Panc1 (cell line): Measurements from ENCODE around the gene TAGLN2. TPM values are rescaled to one million over a fixed set of nuclear protein-coding genes. Genes with fewer than 3 reads are reported as not detected.

Source experiments
- ATAC-seq: fragments of 200-7000 bp; cut with Tn5 transposase; 2 replicates; pipeline ENCODE4 v1.9.1; 2020; ENCODE audit warnings: mild to moderate bottlenecking, moderate library complexity
- BruUV-seq: library from RNA; stranded (reverse); fragments of 400-500 nt; replicated peaks from 2 replicates; lab custom pipeline; 2021; lab: Mats Ljungman, UMichigan
- CTCF ChIA-PET: fragments of 300-600 bp; sonication (Branson Sonifier 250); formaldehyde crosslinking; loops from one replicate; lab custom pipeline; 2022; ENCODE audit warnings: antibody characterized with exemption; lab: Charles Lee
- POLR2A ChIA-PET: fragments of 300-600 bp; sonication (Branson Sonifier 250); formaldehyde crosslinking; loops from one replicate; lab custom pipeline; 2022; ENCODE audit warnings: antibody characterized with exemption; lab: Charles Lee
- DNase-seq: peaks from one replicate; pipeline ENCODE4 v3.0.0-alpha.2; 2010; ENCODE audit warnings: low read depth, low spot score
- H3K27ac ChIP-seq: 2 replicates; pipeline ENCODE4 v1.5.1; 2011; ENCODE audit warnings: mild to moderate bottlenecking, low read length, inconsistent platforms
- H3K27me3 ChIP-seq: fragments of 200-500 bp; sonication (Bioruptor generic); 2 replicates; pipeline ENCODE4 v1.6.0; 2014; ENCODE audit warnings: low read length, inconsistent platforms; ENCODE audit not compliant: control insufficient read depth, insufficient read depth
- H3K36me3 ChIP-seq: fragments of 200-500 bp; sonication (Bioruptor generic); 2 replicates; pipeline ENCODE4 v1.5.1; 2014; ENCODE audit warnings: inconsistent platforms, mild to moderate bottlenecking, low read length, moderate library complexity; ENCODE audit not compliant: control insufficient read depth, insufficient read depth
- H3K4me1 ChIP-seq: 2 replicates; pipeline ENCODE4 v1.5.1; 2011; ENCODE audit warnings: inconsistent platforms, mild to moderate bottlenecking, low read length, moderate library complexity; ENCODE audit not compliant: control insufficient read depth, insufficient read depth
- H3K4me3 ChIP-seq, 2 experiments: 2 replicates each; pipeline ENCODE4 v1.5.1; 2011 to 2012; ENCODE audit warnings: low read depth in 2 of 2, low read length in 2 of 2, mild to moderate bottlenecking in 2 of 2, inconsistent platforms in 1 of 2, moderate library complexity in 1 of 2
- H3K9me3 ChIP-seq: fragments of 200-500 bp; sonication (Bioruptor generic); 2 replicates; pipeline ENCODE4 v1.5.1; 2014; ENCODE audit warnings: low read depth, mild to moderate bottlenecking, inconsistent platforms, low read length, moderate library complexity; ENCODE audit not compliant: control insufficient read depth, insufficient read depth
- POLR2AphosphoS5 ChIP-seq: IDR thresholded peaks from 2 replicates; pipeline ENCODE4 v1.6.1; 2012; ENCODE audit warnings: mild to moderate bottlenecking, low read depth, low read length, moderate library complexity
- REST ChIP-seq, 2 experiments: IDR thresholded peaks; 2 replicates each; pipeline ENCODE4 v1.6.1; 2011 to 2012; ENCODE audit warnings: low read depth in 2 of 2, control low read depth in 1 of 2, low read length in 1 of 2, mild to moderate bottlenecking in 1 of 2, moderate library complexity in 1 of 2; ENCODE audit not compliant: insufficient read depth in 1 of 2
- SIN3A ChIP-seq: IDR thresholded peaks from 2 replicates; pipeline ENCODE4 v1.6.1; 2012; ENCODE audit warnings: low read depth, mild to moderate bottlenecking, low read length, moderate library complexity, borderline replicate concordance; ENCODE audit not compliant: insufficient read depth
- TCF7L2 ChIP-seq: IDR thresholded peaks from 2 replicates; pipeline ENCODE4 v1.6.1; 2011; ENCODE audit warnings: mild to moderate bottlenecking, low read depth, low read length, inconsistent platforms
- in situ Hi-C: cut with HindIII; loops from 2 replicates; pipeline ENCODE4 v1.10.0; 2016; ENCODE audit warnings: low sequenced_read_pairs, low pct_unique_long_range_greater_than_20kb
- intact Hi-C: fragments of 100-400 bp; cut with micrococcal nuclease; formaldehyde crosslinking; loops from one replicate; pipeline ENCODE4 v1.10.0; 2022; ENCODE audit not compliant: unreplicated experiment
- total RNA-seq: library from RNA; stranded (reverse); gene quantifications from one replicate; pipeline ENCODE4 v1.2.1, GENCODE V29; 2021; ENCODE audit not compliant: unreplicated experiment
- TF ChIP-seq, protein P1 (sequence below): fragments of 450-650 bp; IDR thresholded peaks from 2 replicates; pipeline ENCODE4 v1.5.1; 2017; ENCODE audit warnings: mild to moderate bottlenecking

TAGLN2 gene
- total RNA-seq, 1 experiment from 2014 or later, result 474 TPM

DNA sequence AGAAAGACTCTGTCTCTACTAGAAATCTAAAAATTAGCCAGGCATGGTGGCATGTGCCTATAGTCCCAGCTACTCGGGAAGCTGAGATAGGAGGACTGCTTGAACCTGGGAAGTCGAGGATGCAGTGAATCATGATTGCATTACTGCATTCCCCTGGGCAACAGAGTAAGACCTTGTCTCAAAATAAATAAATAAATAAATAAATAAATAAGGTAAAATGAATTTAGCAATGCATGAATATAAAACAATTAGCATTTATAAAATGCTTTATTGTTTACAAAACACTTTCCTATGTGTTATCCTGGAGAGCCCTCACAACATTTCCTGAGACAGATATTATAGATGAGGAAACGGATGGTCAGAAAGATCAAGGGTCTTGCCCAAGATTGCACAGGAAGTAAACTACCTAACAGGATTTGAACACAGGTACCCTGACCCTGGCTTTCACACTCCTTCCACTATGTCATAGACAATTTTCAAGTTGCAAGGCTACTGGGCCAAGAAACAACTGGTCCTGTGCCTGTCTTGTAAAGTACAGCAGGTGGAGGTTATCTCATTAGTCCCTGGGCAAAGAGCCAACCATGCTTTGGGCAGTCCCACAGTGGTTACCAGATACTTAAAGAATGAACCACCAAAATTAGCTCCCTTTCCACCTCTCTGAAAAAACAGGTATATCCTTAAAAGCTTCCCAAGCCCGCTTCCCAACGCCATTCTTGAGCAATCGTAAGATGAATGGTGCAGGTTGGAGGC is 47.4 kb downstream of the TAGLN2 start:
- no peak overlapping the region for H3K4me3 ChIP-seq
- no peaks in the 10 kb centered on the region for H3K4me1 ChIP-seq
- H3K27ac ChIP-seq, result no peak overlapping the region
- intact Hi-C loops, result no loop called here
- BruUV-seq, result no TSS peak
- POLR2A ChIA-PET, result no interaction called here
- TF ChIP-seq POLR2AphosphoS5 (no peak), SIN3A (no peak), TCF7L2 (no peak), REST (IDR thresholded peaks at IDR 0.05; ENCODE audit: insufficient read depth in 1 of 2, low read depth in 2 of 2, low read length in 1 of 2) (no peak)
- TF ChIP-seq, protein P1, sequence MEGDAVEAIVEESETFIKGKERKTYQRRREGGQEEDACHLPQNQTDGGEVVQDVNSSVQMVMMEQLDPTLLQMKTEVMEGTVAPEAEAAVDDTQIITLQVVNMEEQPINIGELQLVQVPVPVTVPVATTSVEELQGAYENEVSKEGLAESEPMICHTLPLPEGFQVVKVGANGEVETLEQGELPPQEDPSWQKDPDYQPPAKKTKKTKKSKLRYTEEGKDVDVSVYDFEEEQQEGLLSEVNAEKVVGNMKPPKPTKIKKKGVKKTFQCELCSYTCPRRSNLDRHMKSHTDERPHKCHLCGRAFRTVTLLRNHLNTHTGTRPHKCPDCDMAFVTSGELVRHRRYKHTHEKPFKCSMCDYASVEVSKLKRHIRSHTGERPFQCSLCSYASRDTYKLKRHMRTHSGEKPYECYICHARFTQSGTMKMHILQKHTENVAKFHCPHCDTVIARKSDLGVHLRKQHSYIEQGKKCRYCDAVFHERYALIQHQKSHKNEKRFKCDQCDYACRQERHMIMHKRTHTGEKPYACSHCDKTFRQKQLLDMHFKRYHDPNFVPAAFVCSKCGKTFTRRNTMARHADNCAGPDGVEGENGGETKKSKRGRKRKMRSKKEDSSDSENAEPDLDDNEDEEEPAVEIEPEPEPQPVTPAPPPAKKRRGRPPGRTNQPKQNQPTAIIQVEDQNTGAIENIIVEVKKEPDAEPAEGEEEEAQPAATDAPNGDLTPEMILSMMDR, result no peak
- H3K9me3 ChIP-seq, result no peaks in the 10 kb centered on the region
- CTCF ChIA-PET, result no interaction called here
- no peaks in the 10 kb centered on the region for H3K27me3 ChIP-seq
- no peaks in the 10 kb centered on the region for H3K36me3 ChIP-seq
- no peak for ATAC-seq
- in situ Hi-C loops, result no loop called here
- DNase-seq, result no peak

DNA sequence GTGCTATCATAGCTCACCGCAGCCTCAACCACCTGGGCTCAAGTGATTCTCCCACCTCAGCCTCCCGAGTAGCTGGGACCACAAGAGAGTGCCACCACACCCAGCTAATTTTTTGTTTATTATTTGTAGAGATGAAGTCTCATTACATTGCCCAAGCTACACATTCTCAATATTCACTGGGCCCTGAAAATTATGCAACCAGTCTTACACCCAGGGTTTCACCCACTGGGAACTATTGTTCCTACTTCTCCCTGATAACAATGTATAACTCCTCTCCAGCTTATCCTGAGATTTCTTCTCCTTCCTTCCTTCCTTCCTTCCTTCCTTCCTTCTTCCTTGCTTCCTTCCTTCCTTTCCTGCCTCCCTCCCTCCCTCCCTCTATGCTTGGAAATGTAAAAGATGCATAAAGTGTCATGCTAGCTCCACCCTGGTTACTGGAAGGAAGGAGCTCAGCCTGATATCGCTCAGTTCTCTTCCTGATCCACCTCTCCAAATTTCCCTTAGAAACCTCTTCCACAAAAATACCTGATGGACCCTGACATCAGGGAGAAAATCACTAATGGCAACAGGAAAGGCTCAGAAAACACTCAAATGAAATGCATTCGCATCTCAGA is 51.7 kb downstream of the TAGLN2 start:
- POLR2A ChIA-PET, result no interaction called here

More for the DNA sequence above, 51.7 kb downstream of the TAGLN2 start:
- Histone ChIP-seq H3K36me3 (no peaks in the 10 kb centered on the region), H3K27me3 (no peaks in the 10 kb centered on the region), H3K4me1 (no peaks in the 10 kb centered on the region), H3K4me3 (no peak overlapping the region), H3K9me3 (no peaks in the 10 kb centered on the region), H3K27ac (no peak overlapping the region)
- in situ Hi-C loops, result no loop called here
- TF ChIP-seq POLR2AphosphoS5 (no peak), REST (IDR thresholded peaks at IDR 0.05; ENCODE audit: insufficient read depth in 1 of 2, low read depth in 2 of 2, low read length in 1 of 2) (no peak), TCF7L2 (no peak), SIN3A (no peak)
- TF ChIP-seq, protein P1, result no peak
- CTCF ChIA-PET, result interaction anchor here (0.7 kb wide), 1 partner anchor 703 kb away, joined by 5 read pairs; no protein-coding TSS in a partner anchor
- ATAC-seq, result no peak
- no TSS peak for BruUV-seq
- intact Hi-C loops, result no loop called here
- DNase-seq, result no peak
